Measurements from ENCODE around the gene DYSF.

- TF ChIP-seq EZH2 (IDR thresholded peaks at IDR 0.05; ENCODE audit: borderline replicate concordance, low read depth, low read length, severe bottlenecking) (no peak), FOS (IDR thresholded peaks at IDR 0.05; ENCODE audit: borderline replicate concordance, insufficient read depth, low read length) (no peak), CTCF (IDR thresholded peaks at IDR 0.05; ENCODE audit: extremely low read depth in 1 of 2, insufficient read depth in 1 of 2, low read depth in 1 of 2, low read length in 2 of 2) (no peak), GATA2 (IDR thresholded peaks at IDR 0.05; ENCODE audit: insufficient read depth, insufficient read length, low read depth, low read length) (no peak), JUN (IDR thresholded peaks at IDR 0.05; ENCODE audit: borderline replicate concordance, insufficient read depth, insufficient read length, low read depth) (no peak), POLR2A (IDR thresholded peaks at IDR 0.05; ENCODE audit: low read depth, low read length) (no peak), MAX (IDR thresholded peaks at IDR 0.05; ENCODE audit: insufficient read depth, insufficient read length) (no peak), POLR2AphosphoS5 (IDR thresholded peaks at IDR 0.05; ENCODE audit: insufficient read depth, low read depth, low read length) (no peak), MYC (IDR thresholded peaks at IDR 0.05; ENCODE audit: low read depth, low read length) (no peak)
These were observed 74.8 kb downstream of the DYSF start for GRCh38 chr2:71528131-71528591.

Data from endothelial cell of umbilical vein (primary cell).